NCI-H82 treated with DMSO at 0.1 percent for 48 hours (cell line): ENCODE results near the gene TRPC4AP.

Experiments
- DNase-seq: peaks from one replicate; lab custom pipeline; 2025; ENCODE audit not compliant: unreplicated experiment; lab: John Stamatoyannopoulos, UW

Gene TRPC4AP

DNA sequence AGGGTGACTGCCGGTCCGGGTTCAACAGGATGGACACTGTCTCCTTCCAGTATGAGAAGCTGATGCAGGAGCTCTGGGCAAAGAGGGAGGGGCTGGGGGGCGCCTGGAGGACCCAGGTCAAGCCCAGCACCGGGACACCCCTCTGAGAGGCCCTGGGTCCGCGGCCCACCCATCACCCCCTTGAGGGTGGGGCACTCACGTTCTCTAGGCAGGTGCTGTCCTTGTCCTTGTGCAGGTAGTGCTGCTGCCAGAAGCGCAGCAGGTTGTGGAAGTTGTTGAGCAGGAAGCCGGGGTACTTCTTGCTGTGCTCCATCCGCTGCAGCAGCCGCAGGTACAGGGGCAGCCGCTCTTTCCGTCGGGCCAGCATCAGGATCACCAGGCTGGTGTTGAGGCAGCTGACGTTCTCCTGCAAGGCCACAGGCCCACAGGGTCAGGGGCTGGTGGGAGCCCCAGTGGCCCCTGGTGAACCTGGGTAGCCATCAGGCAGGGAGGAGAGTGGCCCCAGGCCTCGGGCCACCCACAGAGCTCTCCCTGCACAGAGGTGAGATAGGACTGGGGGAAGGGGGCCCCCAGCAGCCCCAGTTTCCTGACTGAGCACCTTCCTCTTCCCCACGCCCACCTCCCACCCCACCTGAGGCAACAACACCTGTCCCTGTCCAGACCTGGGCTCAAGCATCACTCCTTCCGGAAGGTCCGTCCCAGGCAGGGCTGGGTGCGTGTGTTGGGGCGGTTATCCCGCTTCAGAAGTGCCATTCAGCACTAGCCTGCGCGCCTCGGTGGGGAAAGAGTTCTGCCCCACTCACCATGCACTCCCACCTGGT lies 89.2 kb downstream of the TRPC4AP start:
- DNase-seq: no peak

DNA sequence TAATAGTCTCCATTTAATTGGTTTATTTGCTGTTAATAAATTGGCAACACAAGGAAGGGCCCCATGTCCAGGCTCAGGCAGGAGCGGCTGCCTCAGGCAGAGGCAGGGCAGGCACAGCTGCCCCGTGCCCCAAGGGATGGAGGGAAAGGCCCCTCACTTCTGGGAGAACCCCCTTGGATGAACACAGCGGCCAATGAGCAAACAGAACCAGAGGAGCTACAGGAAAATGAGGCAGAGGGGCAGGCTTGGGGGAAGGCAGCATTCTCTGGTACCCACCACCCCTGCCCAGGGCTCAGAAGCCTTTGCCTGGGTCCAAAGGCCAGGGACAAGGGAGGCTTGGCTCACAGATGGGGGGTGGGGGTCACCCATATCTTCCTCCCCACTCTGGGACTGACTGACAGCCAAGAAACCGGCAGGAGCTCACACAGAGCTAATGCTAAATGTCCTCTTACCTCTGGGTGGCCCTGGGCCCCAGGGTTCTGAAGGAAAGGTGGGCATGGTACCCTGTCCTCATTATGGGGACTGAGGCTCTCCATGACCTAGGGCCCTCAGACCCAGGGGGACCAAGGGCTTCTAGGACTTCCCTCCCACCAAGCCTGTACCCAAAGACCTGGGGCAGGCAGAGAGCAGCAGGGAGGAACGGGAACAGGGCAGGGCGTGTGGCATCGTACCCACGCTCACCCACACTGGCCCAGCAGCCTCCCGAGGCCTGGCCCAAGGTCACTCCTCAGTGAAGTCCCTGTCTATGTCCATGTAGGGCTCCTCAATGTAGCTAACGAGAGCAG lies 90.0 kb downstream of the TRPC4AP start:
- no peak for DNase-seq

DNA sequence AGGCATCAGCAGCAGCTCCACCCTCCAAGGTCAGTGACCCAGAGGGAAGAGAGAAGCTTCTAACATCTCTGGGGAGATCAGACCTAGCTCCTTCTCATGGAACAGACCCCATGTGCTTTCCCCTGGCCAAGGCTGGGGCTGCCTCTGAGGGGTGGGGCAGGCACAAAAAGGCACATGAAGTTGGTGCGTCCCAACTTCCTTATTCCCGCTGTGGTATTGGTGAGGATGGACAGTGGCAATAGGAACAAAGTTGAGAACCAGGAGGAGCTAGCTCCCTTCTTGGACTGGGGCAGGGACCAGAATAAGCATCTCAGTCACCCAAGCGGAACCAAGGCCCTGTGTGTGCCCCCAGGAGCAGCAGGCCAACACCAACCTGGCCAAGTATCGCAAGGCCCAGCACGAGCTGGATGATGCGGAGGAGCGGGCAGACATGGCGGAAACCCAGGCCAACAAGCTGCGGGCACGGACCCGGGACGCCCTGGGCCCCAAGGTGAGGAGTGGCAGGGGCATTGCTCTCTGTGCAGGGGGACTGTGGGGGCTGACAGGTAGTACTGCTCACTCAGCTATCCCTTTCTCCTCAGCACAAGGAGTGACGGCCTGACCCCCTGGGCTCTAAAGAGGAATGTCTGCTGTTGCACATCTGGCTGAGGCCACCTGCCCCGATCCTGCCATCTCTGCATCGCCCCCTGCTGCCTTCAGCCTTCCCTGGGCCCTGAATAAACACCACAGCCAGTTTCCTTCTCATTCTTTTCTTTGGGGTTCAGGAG lies 90.8 kb downstream of the TRPC4AP start:
- no peak for DNase-seq

DNA sequence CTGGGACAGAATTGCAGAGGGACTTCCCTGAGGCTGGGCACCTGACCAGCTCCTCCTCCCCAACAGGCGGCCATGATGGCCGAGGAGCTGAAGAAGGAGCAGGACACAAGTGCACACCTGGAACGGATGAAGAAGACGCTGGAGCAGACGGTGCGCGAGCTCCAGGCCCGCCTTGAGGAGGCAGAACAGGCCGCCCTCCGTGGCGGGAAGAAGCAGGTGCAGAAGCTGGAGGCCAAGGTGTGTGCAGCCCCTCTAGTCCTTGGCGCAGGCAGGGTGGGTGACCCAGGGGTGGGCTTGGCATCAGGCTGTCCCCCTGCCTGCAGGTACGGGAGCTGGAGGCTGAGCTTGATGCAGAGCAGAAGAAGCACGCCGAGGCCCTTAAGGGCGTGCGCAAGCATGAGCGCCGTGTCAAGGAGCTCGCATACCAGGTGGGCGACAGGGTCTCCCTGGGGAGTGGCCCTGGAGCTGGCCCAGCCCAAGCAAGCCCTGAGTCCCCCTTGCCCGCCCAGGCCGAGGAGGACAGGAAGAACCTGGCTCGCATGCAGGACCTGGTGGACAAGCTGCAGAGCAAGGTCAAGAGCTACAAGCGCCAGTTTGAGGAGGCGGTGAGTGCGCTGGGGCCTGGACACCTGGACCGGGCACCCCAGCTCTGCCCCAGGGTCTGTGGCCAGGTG lies 91.5 kb downstream of the TRPC4AP start:
- no peak for DNase-seq

- DNase-seq: no peak
Measured at GRCh38 chr20:35000311-35000921, 92.2 kb downstream of the TRPC4AP start.

GRCh38 chr20:34999782-35000181 lies 92.8 kb downstream of the TRPC4AP start:
- no peak for DNase-seq

GRCh38 chr20:34999021-34999451 lies 93.6 kb downstream of the TRPC4AP start:
- no peak for DNase-seq

DNA sequence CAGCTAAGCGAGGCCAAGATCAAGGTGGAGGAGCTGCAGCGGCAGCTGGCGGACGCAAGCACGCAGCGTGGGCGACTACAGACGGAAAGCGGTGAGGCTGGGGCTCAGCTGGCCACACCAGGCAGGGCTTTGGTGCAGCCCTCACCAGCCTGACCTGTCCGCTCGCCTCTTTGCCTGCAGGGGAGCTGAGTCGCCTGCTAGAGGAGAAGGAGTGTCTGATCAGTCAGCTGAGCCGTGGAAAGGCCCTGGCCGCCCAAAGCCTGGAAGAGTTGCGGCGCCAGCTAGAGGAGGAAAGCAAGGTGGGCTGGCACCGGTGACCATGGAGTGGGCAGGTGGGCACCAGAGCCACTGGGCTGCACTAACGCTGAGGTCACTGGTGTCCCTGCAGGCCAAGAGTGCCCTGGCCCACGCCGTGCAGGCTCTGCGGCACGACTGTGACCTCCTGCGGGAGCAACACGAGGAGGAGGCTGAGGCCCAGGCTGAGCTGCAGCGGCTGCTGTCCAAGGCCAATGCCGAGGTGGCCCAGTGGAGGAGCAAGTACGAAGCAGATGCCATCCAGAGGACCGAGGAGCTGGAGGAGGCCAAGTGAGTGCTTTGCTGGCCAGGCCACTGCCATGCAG lies 94.2 kb downstream of the TRPC4AP start:
- DNase-seq: no peak

DNA sequence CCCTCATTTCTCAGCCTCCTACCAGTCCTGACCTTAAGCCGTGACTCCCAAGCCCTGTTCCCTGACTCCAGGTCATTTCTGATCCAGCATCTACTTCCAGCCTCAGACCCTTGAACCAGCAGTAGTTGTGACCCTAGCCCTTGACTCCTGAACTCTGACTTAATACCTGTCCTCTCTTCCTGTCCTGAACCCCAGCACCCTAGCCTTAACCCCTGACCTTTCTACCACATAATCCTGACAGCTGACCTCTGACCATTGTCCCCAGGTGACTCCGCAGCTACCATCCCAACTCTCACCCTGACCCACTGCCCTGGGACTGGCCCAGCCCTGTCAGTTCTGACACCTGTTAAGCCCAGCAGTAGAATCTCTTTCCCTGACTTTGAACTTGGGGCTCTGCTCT lies 94.8 kb downstream of the TRPC4AP start:
- DNase-seq: no peak

- no peak for DNase-seq
Measured at GRCh38 chr20:34997131-34997561, 95.5 kb downstream of the TRPC4AP start.

DNA sequence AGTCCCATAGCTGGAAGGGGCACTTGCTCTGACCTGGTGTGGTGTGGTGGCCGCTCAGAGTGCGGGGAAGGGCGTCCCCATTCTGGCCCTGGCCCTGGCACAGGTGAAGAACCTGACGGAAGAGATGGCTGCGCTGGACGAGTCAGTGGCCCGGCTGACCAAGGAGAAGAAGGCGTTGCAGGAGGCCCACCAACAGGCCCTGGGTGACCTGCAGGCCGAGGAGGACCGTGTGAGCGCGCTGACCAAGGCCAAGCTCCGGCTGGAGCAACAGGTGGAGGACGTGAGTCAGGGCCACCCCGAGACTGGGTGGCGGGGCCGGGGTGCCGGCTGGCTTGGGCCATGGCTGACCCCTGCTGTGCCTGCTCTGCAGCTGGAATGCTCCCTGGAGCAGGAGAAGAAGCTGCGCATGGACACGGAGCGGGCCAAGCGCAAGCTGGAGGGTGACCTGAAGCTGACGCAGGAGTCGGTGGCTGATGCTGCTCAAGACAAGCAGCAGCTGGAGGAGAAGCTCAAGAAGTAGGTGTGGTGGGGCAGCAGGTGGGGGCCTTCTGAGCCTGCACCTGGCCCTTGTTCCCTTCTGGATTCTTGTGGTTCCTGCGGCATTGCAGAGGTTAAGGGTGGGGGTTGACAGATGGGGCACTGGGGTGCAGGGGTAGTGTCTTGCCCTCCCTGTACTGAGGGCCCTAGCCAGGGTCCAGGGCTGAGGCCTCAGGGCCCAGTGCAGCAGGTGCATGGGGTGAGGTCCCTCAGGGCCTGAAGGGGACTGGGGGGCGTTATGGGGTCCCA lies 96.2 kb downstream of the TRPC4AP start:
- no peak for DNase-seq

DNA sequence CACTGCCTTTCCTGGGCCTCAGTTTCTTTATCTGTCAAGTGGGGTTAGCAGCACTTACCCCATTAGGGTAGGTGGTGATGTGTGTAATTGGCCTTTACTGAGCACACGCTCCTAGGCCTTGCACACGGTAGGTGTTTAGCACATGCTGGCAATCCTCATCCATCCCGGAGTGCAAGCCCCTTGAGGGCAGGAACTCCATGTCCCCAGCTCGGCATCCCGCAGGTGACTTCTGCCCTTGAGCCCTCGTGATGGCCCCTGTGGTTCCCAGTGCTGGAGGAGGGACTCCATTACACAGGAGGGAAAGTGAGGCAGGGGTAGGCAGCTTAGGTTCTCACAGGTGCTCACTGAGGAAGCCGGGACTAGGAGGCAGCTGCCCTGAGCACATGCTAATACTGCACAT lies 96.9 kb downstream of the TRPC4AP start:
- DNase-seq: no peak

DNA sequence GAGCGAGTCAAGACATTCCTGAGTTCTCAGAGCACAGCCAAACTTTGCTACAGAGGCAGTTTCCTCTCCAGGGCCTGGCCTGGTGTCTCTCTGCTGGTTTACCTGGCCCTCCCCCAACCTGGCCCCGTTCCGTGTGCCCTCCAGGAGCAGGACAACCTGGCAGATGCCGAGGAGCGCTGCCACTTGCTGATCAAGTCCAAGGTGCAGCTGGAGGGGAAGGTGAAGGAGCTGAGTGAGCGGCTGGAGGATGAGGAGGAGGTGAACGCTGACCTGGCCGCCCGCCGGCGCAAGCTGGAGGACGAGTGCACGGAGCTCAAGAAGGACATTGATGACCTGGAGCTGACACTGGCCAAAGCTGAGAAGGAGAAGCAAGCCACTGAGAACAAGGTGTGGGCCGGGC lies 97.4 kb downstream of the TRPC4AP start:
- no peak for DNase-seq

- no peak for DNase-seq
Measured at GRCh38 chr20:34994509-34995131, 98.0 kb downstream of the TRPC4AP start.

- no peak for DNase-seq
Measured at GRCh38 chr20:34993941-34994508, 98.6 kb downstream of the TRPC4AP start.

DNA sequence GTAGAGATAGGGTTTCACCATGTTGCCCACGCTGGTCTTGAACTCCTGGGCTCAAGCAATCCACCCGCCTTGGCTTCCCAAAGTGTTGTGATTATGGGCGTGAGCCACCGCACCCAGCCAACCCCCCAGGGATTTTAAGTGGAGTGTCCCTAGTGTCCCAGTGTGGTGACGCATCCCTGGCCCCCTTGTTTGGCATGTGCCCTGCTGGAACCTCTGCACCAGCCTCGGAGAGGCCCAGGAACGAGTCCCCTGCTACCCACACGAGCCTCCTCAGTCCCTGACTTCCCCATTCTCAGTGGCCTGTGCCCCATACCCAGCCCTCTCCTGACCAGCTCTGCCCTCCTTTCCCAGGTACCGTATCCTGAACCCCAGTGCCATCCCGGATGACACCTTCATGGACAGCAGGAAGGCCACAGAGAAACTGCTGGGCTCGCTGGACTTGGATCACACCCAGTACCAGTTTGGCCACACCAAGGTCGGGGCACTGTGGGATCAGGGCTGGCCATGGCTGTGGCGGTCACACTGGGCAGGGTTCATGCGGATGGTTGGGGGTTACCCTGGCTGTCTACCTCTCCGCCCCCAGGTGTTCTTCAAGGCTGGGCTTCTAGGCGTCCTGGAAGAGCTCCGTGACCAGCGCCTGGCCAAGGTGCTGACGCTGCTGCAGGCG lies 99.7 kb downstream of the TRPC4AP start:
- no peak for DNase-seq

- DNase-seq: no peak
Measured at GRCh38 chr20:34990661-34991214, 101.9 kb downstream of the TRPC4AP start.

DNA sequence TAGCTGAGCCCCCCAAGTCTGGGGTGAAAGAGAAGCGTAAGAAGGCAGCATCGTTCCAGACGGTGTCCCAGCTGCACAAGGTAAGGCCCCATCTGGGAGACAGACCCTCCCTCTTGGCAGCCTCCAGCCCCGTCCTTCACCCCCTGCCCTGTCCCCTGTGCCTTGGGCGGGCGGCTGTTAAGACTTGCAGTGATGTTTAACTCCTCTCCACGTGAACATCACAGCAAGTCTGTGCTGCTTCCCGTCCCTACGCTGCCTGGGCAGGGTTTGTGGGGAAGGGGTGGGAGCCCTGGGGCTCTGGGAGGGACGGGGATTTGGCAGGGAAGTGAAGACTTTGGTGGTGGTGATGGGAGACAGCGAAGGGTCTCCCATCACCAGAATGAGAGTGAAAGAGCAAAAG lies 102.4 kb downstream of the TRPC4AP start:
- DNase-seq: no peak
